OCI-LY7 (cell line): ENCODE results near the gene DGKD. TPM values are rescaled to one million over a fixed set of nuclear protein-coding genes. Genes with fewer than 3 reads are reported as not detected.

Experiments used
- BruUV-seq: library from RNA; stranded (reverse); fragments of 400-500 nt; replicated peaks from 2 replicates; lab custom pipeline; 2021; lab: Mats Ljungman, UMichigan
- CTCF ChIA-PET: fragments of 300-600 bp; sonication (Branson Sonifier 250); formaldehyde crosslinking; loops from one replicate; lab custom pipeline; 2022; ENCODE audit warnings: antibody characterized with exemption; ENCODE audit not compliant: unreplicated experiment; lab: Charles Lee
- POLR2A ChIA-PET: fragments of 300-600 bp; sonication (Branson Sonifier 250); formaldehyde crosslinking; loops from one replicate; lab custom pipeline; 2022; ENCODE audit warnings: antibody characterized with exemption; lab: Charles Lee
- DNase-seq: peaks from one replicate; pipeline ENCODE4 v3.0.0-alpha.2; 2015; ENCODE audit warnings: low spot score
- H2AFZ ChIP-seq: fragments of 200-600 bp; sonication (generic), shearing (Covaris generic); 2 replicates; pipeline ENCODE4 v1.6.1; 2014; ENCODE audit warnings: mild to moderate bottlenecking, antibody characterized with exemption, low read length, moderate library complexity
- H3K27ac ChIP-seq: fragments of 200-600 bp; sonication (generic); 2 replicates; pipeline ENCODE4 v1.5.1; 2014; ENCODE audit warnings: mixed run types, low read depth, mild to moderate bottlenecking, moderate library complexity, low read length, inconsistent platforms; ENCODE audit not compliant: poor library complexity, severe bottlenecking
- H3K36me3 ChIP-seq: fragments of 200-600 bp; sonication (generic); 2 replicates; pipeline ENCODE4 v1.6.1; 2014; ENCODE audit warnings: mild to moderate bottlenecking, antibody characterized with exemption, low read length, moderate library complexity, mixed read lengths; ENCODE audit not compliant: insufficient read depth
- H3K4me1 ChIP-seq: fragments of 200-600 bp; sonication (generic); 2 replicates; pipeline ENCODE4 v1.5.1; 2014; ENCODE audit warnings: mild to moderate bottlenecking, low read length; ENCODE audit not compliant: insufficient read depth, poor library complexity, severe bottlenecking
- H3K4me2 ChIP-seq: fragments of 200-600 bp; sonication (generic); 2 replicates; pipeline ENCODE4 v1.6.1; 2014; ENCODE audit warnings: mild to moderate bottlenecking, low read length
- H3K4me3 ChIP-seq: fragments of 200-600 bp; sonication (generic); 2 replicates; pipeline ENCODE4 v1.5.1; 2014; ENCODE audit warnings: mild to moderate bottlenecking, low read depth, low read length; ENCODE audit not compliant: poor library complexity, severe bottlenecking
- H3K79me2 ChIP-seq: fragments of 200-600 bp; sonication (generic); 2 replicates; pipeline ENCODE4 v1.6.1; 2016; ENCODE audit warnings: low read depth, mild to moderate bottlenecking, low read length, moderate library complexity, mixed read lengths; ENCODE audit not compliant: insufficient read depth
- H3K9me2 ChIP-seq: fragments of 200-600 bp; sonication (generic); 2 replicates; pipeline ENCODE4 v1.6.1; 2016; ENCODE audit warnings: mild to moderate bottlenecking, low read length, mixed read lengths; ENCODE audit not compliant: insufficient read depth
- H3K9me3 ChIP-seq: fragments of 200-600 bp; sonication (generic); 2 replicates; pipeline ENCODE4 v1.6.1; 2014; ENCODE audit warnings: mild to moderate bottlenecking, mixed run types, low read length, mixed read lengths
- H4K20me1 ChIP-seq: fragments of 200-600 bp; sonication (generic); 2 replicates; pipeline ENCODE4 v1.6.1; 2014; ENCODE audit warnings: mild to moderate bottlenecking, antibody characterized with exemption, low read length, moderate library complexity, mixed read lengths; ENCODE audit not compliant: insufficient read depth
- CTCF ChIP-seq: fragments of 200-600 bp; sonication (generic); conservative IDR thresholded peaks from 2 replicates; pipeline ENCODE4 v1.5.1; 2014; ENCODE audit warnings: mild to moderate bottlenecking, antibody characterized with exemption, low read length, moderate library complexity, mixed read lengths
- EZH2phosphoT487 ChIP-seq: fragments of 200-600 bp; sonication (generic); IDR thresholded peaks from 2 replicates; pipeline ENCODE4 v1.6.1; 2018; ENCODE audit warnings: low read depth, borderline replicate concordance, mild to moderate bottlenecking, mixed run types, antibody characterized with exemption, low read length, moderate library complexity, mixed read lengths
- intact Hi-C: fragments of 100-400 bp; cut with micrococcal nuclease; formaldehyde crosslinking; loops from one replicate; pipeline ENCODE4 v1.10.0; 2022; ENCODE audit not compliant: unreplicated experiment
- total RNA-seq, 2 experiments: library from RNA; depleted of rRNA in 1 of 2; stranded (reverse); fragments of >200 nt in 1 of 2; shearing (Covaris generic) in 1 of 2; gene quantifications; 2 replicates each; pipeline ENCODE4 v1.2.3, GENCODE V29; 2014 to 2022

DGKD gene
- total RNA-seq, 2 experiments from 2014 or later = 62.9 to 271 TPM

GRCh38 chr2:233428008-233428407, 73.7 kb downstream of the DGKD start:
- Histone ChIP-seq H3K9me3 (0 out of 2 replicates have a peak, but pooled peaks cover 7% of the 10 kb centered on the region), H3K4me1 (peaks cover under 1% of the 10 kb centered on the region), H3K79me2 (peaks cover 8% of the 10 kb centered on the region; the same call in 1 of the 2 replicates), H3K27ac (no peak overlapping the region), H3K4me3 (no peak overlapping the region), H3K4me2 (no peak overlapping the region), H3K9me2 (no peaks in the 10 kb centered on the region), H4K20me1 (no peaks in the 10 kb centered on the region), H2AFZ (no peak overlapping the region), H3K36me3 (peaks cover 28% of the 10 kb centered on the region)
- ChIA-PET CTCF (no interaction called here), POLR2A (interaction anchor here (1.0 kb wide), 1 partner anchor 12 kb away, joined by 4 read pairs; no protein-coding TSS in a partner anchor)
- TF ChIP-seq CTCF = no peak
- TF ChIP-seq EZH2phosphoT487 = no peak
- no TSS peak for BruUV-seq
- intact Hi-C loops = no loop called here
- no peak for DNase-seq

DNA sequence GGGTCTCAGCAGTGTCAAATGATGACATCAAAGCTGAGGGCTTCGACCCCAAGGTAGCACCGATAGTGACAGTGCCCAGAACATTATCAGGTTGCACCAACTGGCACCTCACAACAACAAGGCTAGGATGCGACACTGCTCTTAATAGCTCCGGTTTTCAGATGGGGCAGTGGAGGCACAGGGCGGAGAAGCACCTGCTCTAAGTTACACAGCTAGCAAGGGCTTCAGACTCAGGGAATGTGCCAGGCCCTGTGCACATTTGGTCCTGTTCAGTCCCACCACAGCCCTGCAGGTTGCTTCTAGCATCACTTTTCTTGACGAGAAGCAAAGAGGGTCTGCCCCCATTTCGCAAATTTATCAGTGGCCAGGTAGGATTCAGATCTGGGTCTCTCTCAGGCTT, 74.1 kb downstream of the DGKD start:
- H3K4me1 ChIP-seq = no peaks in the 10 kb centered on the region
- no TSS peak for BruUV-seq

More for the DNA sequence above, 74.1 kb downstream of the DGKD start:
- 0 out of 2 replicates have a peak, but pooled peaks cover 7% of the 10 kb centered on the region for H3K9me3 ChIP-seq
- no peak overlapping the region for H3K4me3 ChIP-seq
- no peak overlapping the region for H2AFZ ChIP-seq
- intact Hi-C loops = no loop called here
- no peak overlapping the region for H3K4me2 ChIP-seq
- no peak overlapping the region for H3K27ac ChIP-seq
- H3K9me2 ChIP-seq = no peaks in the 10 kb centered on the region
- DNase-seq = no peak
- H4K20me1 ChIP-seq = no peaks in the 10 kb centered on the region
- H3K36me3 ChIP-seq = peaks cover 24% of the 10 kb centered on the region
- ChIA-PET POLR2A (no interaction called here), CTCF (no interaction called here)
- peaks cover 4% of the 10 kb centered on the region; the same call in 1 of the 2 replicates for H3K79me2 ChIP-seq
- no peak for TF ChIP-seq CTCF
